Choroid plexus epithelial cell (primary cell): Measurements from ENCODE around the gene RGS9BP.
"Not testable (repeated sequence)": the region's sequence is repeated elsewhere in the genome, so short reads cannot be mapped to it uniquely, and the experiment has no call there.

Source experiments
- DNase-seq: peaks from one replicate; pipeline ENCODE4 v3.0.0-alpha.2; 2010; ENCODE audit warnings: low read depth
- H3K4me3 ChIP-seq: 2 replicates; pipeline ENCODE4 v1.5.1; 2011; ENCODE audit warnings: low read depth, mild to moderate bottlenecking, control low read depth, low read length, moderate library complexity
- TF ChIP-seq, protein P1 (sequence below): conservative IDR thresholded peaks from 2 replicates; pipeline ENCODE4 v1.5.1; 2011; ENCODE audit warnings: low read depth, mild to moderate bottlenecking, control low read depth, inconsistent platforms, low read length, moderate library complexity

Gene RGS9BP

DNA sequence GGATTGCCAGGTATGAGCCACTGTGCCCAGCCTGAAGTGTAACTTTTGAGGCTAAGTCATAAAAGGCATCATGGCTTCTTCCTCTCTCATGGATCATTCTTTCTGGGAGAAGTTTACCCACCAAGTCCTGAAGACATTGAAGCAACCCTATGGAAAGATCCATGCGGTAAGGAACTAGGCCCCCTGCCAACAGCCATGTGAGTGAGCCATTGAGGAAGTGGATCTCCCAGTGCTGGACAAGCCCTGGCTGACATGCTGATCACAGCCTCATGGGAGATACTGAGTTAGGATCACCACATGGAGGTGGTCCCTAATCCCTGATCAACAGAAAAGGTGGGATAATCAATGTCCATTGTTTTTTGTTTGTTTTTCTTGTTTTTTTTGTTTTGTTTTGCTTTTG is 12.7 kb downstream of the RGS9BP start:
- TF ChIP-seq, protein P1, sequence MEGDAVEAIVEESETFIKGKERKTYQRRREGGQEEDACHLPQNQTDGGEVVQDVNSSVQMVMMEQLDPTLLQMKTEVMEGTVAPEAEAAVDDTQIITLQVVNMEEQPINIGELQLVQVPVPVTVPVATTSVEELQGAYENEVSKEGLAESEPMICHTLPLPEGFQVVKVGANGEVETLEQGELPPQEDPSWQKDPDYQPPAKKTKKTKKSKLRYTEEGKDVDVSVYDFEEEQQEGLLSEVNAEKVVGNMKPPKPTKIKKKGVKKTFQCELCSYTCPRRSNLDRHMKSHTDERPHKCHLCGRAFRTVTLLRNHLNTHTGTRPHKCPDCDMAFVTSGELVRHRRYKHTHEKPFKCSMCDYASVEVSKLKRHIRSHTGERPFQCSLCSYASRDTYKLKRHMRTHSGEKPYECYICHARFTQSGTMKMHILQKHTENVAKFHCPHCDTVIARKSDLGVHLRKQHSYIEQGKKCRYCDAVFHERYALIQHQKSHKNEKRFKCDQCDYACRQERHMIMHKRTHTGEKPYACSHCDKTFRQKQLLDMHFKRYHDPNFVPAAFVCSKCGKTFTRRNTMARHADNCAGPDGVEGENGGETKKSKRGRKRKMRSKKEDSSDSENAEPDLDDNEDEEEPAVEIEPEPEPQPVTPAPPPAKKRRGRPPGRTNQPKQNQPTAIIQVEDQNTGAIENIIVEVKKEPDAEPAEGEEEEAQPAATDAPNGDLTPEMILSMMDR: no peak
- DNase-seq: no peak
- H3K4me3 ChIP-seq: no peak overlapping the region

GRCh38 chr19:32691291-32691951 is 15.8 kb downstream of the RGS9BP start, which contains the start of gene NUDT19:
Gene NUDT19 (plus strand): TSS chr19:32691821. CDS start chr19:32691961, 140 bp downstream.
- DNase-seq: peak; percentile 77
- TF ChIP-seq, protein P1: no peak
- peak within 1 kb of the TSS; percentile 71 for H3K4me3 ChIP-seq

- peak overlapping the region; percentile 71 for H3K4me3 ChIP-seq
- TF ChIP-seq, protein P1: no peak
- peak; percentile 82 for DNase-seq
Measured at GRCh38 chr19:32691952-32692726, 16.5 kb downstream of the RGS9BP start.

DNA sequence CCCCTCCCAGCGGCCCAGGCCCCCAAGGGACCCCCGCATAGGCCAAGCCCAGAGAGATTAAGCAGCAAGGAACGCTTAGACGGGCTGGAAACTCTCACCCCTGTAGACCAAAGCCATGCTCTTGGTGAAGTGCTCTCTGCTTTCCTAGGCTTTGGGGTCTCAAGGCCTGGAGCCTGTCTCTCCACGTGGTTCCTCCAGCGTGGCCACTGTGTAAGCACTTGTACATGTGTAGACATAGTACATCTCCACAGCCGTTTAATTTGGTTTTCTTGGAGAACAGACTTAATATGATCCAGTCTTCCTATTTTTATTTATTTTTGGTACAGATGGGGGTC is 17.0 kb downstream of the RGS9BP start:
- no peak for DNase-seq
- TF ChIP-seq, protein P1: no peak
- peak overlapping the region; percentile 71 for H3K4me3 ChIP-seq

- not testable (repeated sequence) for DNase-seq
- peak overlapping the region; percentile 71 for H3K4me3 ChIP-seq
Measured at GRCh38 chr19:32693151-32694108, 17.8 kb downstream of the RGS9BP start.

- DNase-seq, H3K4me3 ChIP-seq: not testable (repeated sequence)
Measured at GRCh38 chr19:32694316-32694715, 18.7 kb downstream of the RGS9BP start.

DNA sequence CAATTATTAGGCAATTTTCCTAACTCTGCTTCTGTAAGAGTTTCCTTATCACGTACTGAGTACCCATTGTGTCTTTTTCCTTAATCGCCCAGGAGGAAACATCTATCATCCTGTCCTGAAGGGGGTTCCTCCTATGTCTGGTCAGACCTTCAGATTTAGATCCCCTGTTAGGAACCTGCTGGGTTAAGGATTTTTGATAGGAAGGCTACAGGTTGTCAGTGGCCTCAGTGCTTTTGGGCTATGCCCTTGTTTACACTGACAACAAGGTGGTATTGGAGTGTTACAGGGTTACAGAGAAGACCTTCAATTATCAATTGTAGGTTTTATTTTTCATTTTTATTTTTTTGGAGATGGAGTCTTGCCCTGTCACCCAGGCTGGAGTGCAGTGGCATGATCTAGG is 19.2 kb downstream of the RGS9BP start:
- DNase-seq, H3K4me3 ChIP-seq: not testable (repeated sequence)

GRCh38 chr19:32695506-32695905 is 19.9 kb downstream of the RGS9BP start:
- not testable (repeated sequence) for H3K4me3 ChIP-seq, DNase-seq

GRCh38 chr19:32696771-32697170 is 21.1 kb downstream of the RGS9BP start:
- not testable (repeated sequence) for H3K4me3 ChIP-seq, DNase-seq

GRCh38 chr19:32700129-32700528 is 24.5 kb downstream of the RGS9BP start:
- not testable (repeated sequence) for DNase-seq, H3K4me3 ChIP-seq
